Memory B cell (primary cell): Measurements from ENCODE around the gene NRTN.
"Not testable (repeated sequence)": the region's sequence is repeated elsewhere in the genome, so short reads cannot be mapped to it uniquely, and the experiment has no call there.

ENCODE experiments used
- ATAC-seq: fragments of 150-1000 bp; cut with Tn5 transposase; 2 replicates; pipeline ENCODE4 v1.10.0; 2021; ENCODE audit warnings: low read depth, mild to moderate bottlenecking, moderate library complexity
- DNase-seq, 2 donors: peaks; one replicate each; pipeline ENCODE4 v3.0.0; 2022; ENCODE audit warnings: low spot score in 2 of 2
- H3K27ac Mint-ChIP-seq: one replicate; pipeline ENCODE4 v1.8.0; 2022; ENCODE audit warnings: mild to moderate bottlenecking, moderate library complexity, mixed read lengths
- H3K27me3 Mint-ChIP-seq: one replicate; pipeline ENCODE4 v1.8.0; 2022; ENCODE audit warnings: mixed read lengths
- H3K36me3 Mint-ChIP-seq: one replicate; pipeline ENCODE4 v1.8.0; 2022; ENCODE audit warnings: mild to moderate bottlenecking, mixed read lengths
- H3K4me1 Mint-ChIP-seq: one replicate; pipeline ENCODE4 v1.8.0; 2022; ENCODE audit warnings: mixed read lengths
- H3K4me3 Mint-ChIP-seq: one replicate; pipeline ENCODE4 v1.8.0; 2022; ENCODE audit warnings: mild to moderate bottlenecking, moderate library complexity, mixed read lengths
- H3K9me3 Mint-ChIP-seq: one replicate; pipeline ENCODE4 v1.8.0; 2022; ENCODE audit warnings: mixed read lengths

The NRTN gene

GRCh38 chr19:5828661-5829566, 24.0 kb downstream of the NRTN start:
- peak in 1 of 2 donors; percentile 24 for DNase-seq
- peaks cover 2% of the 10 kb centered on the region for H3K9me3 Mint-ChIP-seq

GRCh38 chr19:5829567-5830310, 24.9 kb downstream of the NRTN start:
- H3K36me3 Mint-ChIP-seq, result peaks cover 2% of the 10 kb centered on the region
- H3K27me3 Mint-ChIP-seq, result peaks cover 16% of the 10 kb centered on the region
- peaks cover 8% of the 10 kb centered on the region for H3K4me1 Mint-ChIP-seq
- DNase-seq (no peak), ATAC-seq (no peak)
- H3K4me3 Mint-ChIP-seq, result no peak overlapping the region
- peaks cover 2% of the 10 kb centered on the region for H3K9me3 Mint-ChIP-seq
- no peak overlapping the region for H3K27ac Mint-ChIP-seq

More at GRCh38 chr19:5828661-5829566, 24.0 kb downstream of the NRTN start:
- Mint-ChIP-seq H3K27ac (peak overlapping the region; percentile 68), H3K4me1 (peaks cover 8% of the 10 kb centered on the region), H3K4me3 (peak overlapping the region; percentile 85), H3K36me3 (peaks cover 2% of the 10 kb centered on the region), H3K27me3 (peaks cover 16% of the 10 kb centered on the region)
- ATAC-seq, result no peak

GRCh38 chr19:5831159-5831558, 26.3 kb downstream of the NRTN start:
- DNase-seq, result no peak
- no peak for ATAC-seq
- Mint-ChIP-seq H3K9me3 (peaks cover 2% of the 10 kb centered on the region), H3K4me1 (peaks cover 8% of the 10 kb centered on the region), H3K36me3 (peaks cover 2% of the 10 kb centered on the region), H3K27ac (no peak overlapping the region), H3K27me3 (peaks cover 16% of the 10 kb centered on the region), H3K4me3 (no peak overlapping the region)

- Mint-ChIP-seq H3K4me3 (no peak overlapping the region), H3K9me3 (peaks cover 1% of the 10 kb centered on the region), H3K27me3 (peaks cover 15% of the 10 kb centered on the region), H3K27ac (no peak overlapping the region), H3K36me3 (peaks cover 2% of the 10 kb centered on the region), H3K4me1 (peaks cover 7% of the 10 kb centered on the region)
- DNase-seq (no peak), ATAC-seq (no peak)
Observed at GRCh38 chr19:5832061-5832460, 27.2 kb downstream of the NRTN start.

GRCh38 chr19:5832527-5833216, 27.8 kb downstream of the NRTN start:
- no peak for DNase-seq
- no peaks in the 10 kb centered on the region for H3K36me3 Mint-ChIP-seq
- no peak overlapping the region for H3K4me3 Mint-ChIP-seq
- peaks cover 4% of the 10 kb centered on the region for H3K4me1 Mint-ChIP-seq
- H3K9me3 Mint-ChIP-seq, result no peaks in the 10 kb centered on the region
- ATAC-seq, result no peak
- H3K27me3 Mint-ChIP-seq, result peaks cover 13% of the 10 kb centered on the region
- no peak overlapping the region for H3K27ac Mint-ChIP-seq

GRCh38 chr19:5837761-5838352, 33.0 kb downstream of the NRTN start:
- peaks cover 2% of the 10 kb centered on the region for H3K36me3 Mint-ChIP-seq
- H3K4me1 Mint-ChIP-seq, result peaks cover 2% of the 10 kb centered on the region
- H3K9me3 Mint-ChIP-seq, result no peaks in the 10 kb centered on the region
- no peak for DNase-seq
- H3K27ac Mint-ChIP-seq, result no peak overlapping the region
- no peak overlapping the region for H3K4me3 Mint-ChIP-seq
- no peak for ATAC-seq
- peaks cover 9% of the 10 kb centered on the region for H3K27me3 Mint-ChIP-seq

- Mint-ChIP-seq H3K4me3 (no peak overlapping the region), H3K27ac (no peak overlapping the region), H3K9me3 (no peaks in the 10 kb centered on the region), H3K4me1 (peaks cover 2% of the 10 kb centered on the region), H3K36me3 (peaks cover 2% of the 10 kb centered on the region), H3K27me3 (peaks cover 12% of the 10 kb centered on the region)
- DNase-seq (no peak), ATAC-seq (no peak)
Observed at GRCh38 chr19:5838353-5839064, 33.6 kb downstream of the NRTN start.

- no peak within 1 kb of the TSS for H3K4me3 Mint-ChIP-seq
- peaks cover 2% of the 10 kb centered on the region for H3K4me1 Mint-ChIP-seq
- H3K27me3 Mint-ChIP-seq, result peaks cover 12% of the 10 kb centered on the region
- no peak within 1 kb of the TSS for H3K27ac Mint-ChIP-seq
- DNase-seq (no peak), ATAC-seq (no peak)
- peaks cover 2% of the 10 kb centered on the region for H3K36me3 Mint-ChIP-seq
- H3K9me3 Mint-ChIP-seq, result no peaks in the 10 kb centered on the region
Observed at GRCh38 chr19:5839065-5840017, 34.5 kb downstream of the NRTN start, which contains the start of gene FUT6. Gene FUT6 (minus strand): TSS chr19:5839702. CDS start chr19:5832567, 7,135 bp downstream.

- H3K36me3 Mint-ChIP-seq, H3K4me3 Mint-ChIP-seq, H3K27ac Mint-ChIP-seq, DNase-seq, H3K4me1 Mint-ChIP-seq, H3K9me3 Mint-ChIP-seq, ATAC-seq: not testable (repeated sequence)
- peaks cover 14% of the 10 kb centered on the region for H3K27me3 Mint-ChIP-seq
Observed at GRCh38 chr19:5841735-5842111, 36.9 kb downstream of the NRTN start.

GRCh38 chr19:5843295-5843927, 38.5 kb downstream of the NRTN start:
- Mint-ChIP-seq H3K36me3 (no peaks in the 10 kb centered on the region), H3K4me3 (no peak overlapping the region), H3K27me3 (peaks cover 10% of the 10 kb centered on the region), H3K27ac (no peak overlapping the region), H3K9me3 (no peaks in the 10 kb centered on the region), H3K4me1 (peaks cover 2% of the 10 kb centered on the region)
- ATAC-seq, result no peak
- no peak for DNase-seq

GRCh38 chr19:5844456-5845433, 39.9 kb downstream of the NRTN start:
- H3K27ac Mint-ChIP-seq, result no peak overlapping the region
- H3K27me3 Mint-ChIP-seq, result peaks cover 9% of the 10 kb centered on the region
- DNase-seq (no peak), ATAC-seq (no peak)
- H3K9me3 Mint-ChIP-seq, result no peaks in the 10 kb centered on the region
- no peak overlapping the region for H3K4me3 Mint-ChIP-seq
- no peaks in the 10 kb centered on the region for H3K36me3 Mint-ChIP-seq
- no peaks in the 10 kb centered on the region for H3K4me1 Mint-ChIP-seq
